ENCODE results near the gene FAM200C. TPM values are rescaled to one million over a fixed set of nuclear protein-coding genes. Genes with fewer than 3 reads are reported as not detected.

The FAM200C gene
- polyA plus RNA-seq, 1 experiment = 5.3 TPM

- peaks cover 15% of the 10 kb centered on the region for H3K27me3 ChIP-seq (ENCODE audit: control insufficient read depth, insufficient read depth, low read length)
- POLR2A ChIA-PET = no interaction called here
- H3K9me3 ChIP-seq (ENCODE audit: control insufficient read depth, insufficient read depth, low read length) = no peaks in the 10 kb centered on the region
- no peak overlapping the region for H3K27ac ChIP-seq (ENCODE audit: low read depth, low read length)
- H3K4me3 ChIP-seq (ENCODE audit: low read depth, low read length) = no peak overlapping the region
- no peak for TF ChIP-seq CTCF (IDR thresholded peaks at IDR 0.05; ENCODE audit: low read depth, low read length)
- DNase-seq (ENCODE audit: low read depth, low spot score) = no peak
- CTCF ChIA-PET = interaction anchor here (1.3 to 7.6 kb wide), 2 partner anchors 12 to 60 kb away, joined by 4 to 55 read pairs; no protein-coding TSS in a partner anchor
Observed at GRCh38 chr5:160378330-160378729, 21.5 kb downstream of the FAM200C start.

- no peak overlapping the region for H3K4me3 ChIP-seq (ENCODE audit: low read depth, low read length)
- no peaks in the 10 kb centered on the region for H3K9me3 ChIP-seq (ENCODE audit: control insufficient read depth, insufficient read depth, low read length)
- ChIA-PET CTCF (interaction anchor here (1.0 to 7.6 kb wide), 4 partner anchors 13 to 356 kb away, joined by 4 to 55 read pairs (median 14); no protein-coding TSS in a partner anchor), POLR2A (no interaction called here)
- H3K27ac ChIP-seq (ENCODE audit: low read depth, low read length) = no peak overlapping the region
- peaks cover 15% of the 10 kb centered on the region for H3K27me3 ChIP-seq (ENCODE audit: control insufficient read depth, insufficient read depth, low read length)
- DNase-seq (ENCODE audit: low read depth, low spot score) = no peak
- TF ChIP-seq CTCF (IDR thresholded peaks at IDR 0.05; ENCODE audit: low read depth, low read length) = no peak
Observed at GRCh38 chr5:160377651-160378050, 22.2 kb downstream of the FAM200C start.

- H3K4me3 ChIP-seq (ENCODE audit: low read depth, low read length) = no peak overlapping the region
- POLR2A ChIA-PET = no interaction called here
- TF ChIP-seq CTCF (IDR thresholded peaks at IDR 0.05; ENCODE audit: low read depth, low read length) = no peak
Observed at GRCh38 chr5:160376416-160376815, 23.4 kb downstream of the FAM200C start.

GRCh38 chr5:160375701-160376100, 24.2 kb downstream of the FAM200C start:
- no peak for DNase-seq (ENCODE audit: low read depth, low spot score)
- CTCF ChIA-PET = interaction anchor here (4.8 to 7.6 kb wide), 2 partner anchors 15 to 354 kb away, joined by 23 to 55 read pairs; no protein-coding TSS in a partner anchor
- POLR2A ChIA-PET = no interaction called here

More at GRCh38 chr5:160376416-160376815, 23.4 kb downstream of the FAM200C start:
- no peak for DNase-seq (ENCODE audit: low read depth, low spot score)
- peaks cover 15% of the 10 kb centered on the region for H3K27me3 ChIP-seq (ENCODE audit: control insufficient read depth, insufficient read depth, low read length)
- H3K9me3 ChIP-seq (ENCODE audit: control insufficient read depth, insufficient read depth, low read length) = no peaks in the 10 kb centered on the region
- CTCF ChIA-PET = interaction anchor here (1.0 to 7.6 kb wide), 3 partner anchors 14 to 355 kb away, joined by 4 to 55 read pairs (median 23); no protein-coding TSS in a partner anchor
- H3K27ac ChIP-seq (ENCODE audit: low read depth, low read length) = no peak overlapping the region

More at GRCh38 chr5:160375701-160376100, 24.2 kb downstream of the FAM200C start:
- TF ChIP-seq CTCF (IDR thresholded peaks at IDR 0.05; ENCODE audit: low read depth, low read length) = no peak
- Histone ChIP-seq H3K27ac (ENCODE audit: low read depth, low read length) (no peak overlapping the region), H3K27me3 (ENCODE audit: control insufficient read depth, insufficient read depth, low read length) (peaks cover 15% of the 10 kb centered on the region), H3K4me3 (ENCODE audit: low read depth, low read length) (no peak overlapping the region), H3K9me3 (ENCODE audit: control insufficient read depth, insufficient read depth, low read length) (no peaks in the 10 kb centered on the region)
